HepG2 (cell line): Measurements from ENCODE around the gene ZNF567. TPM values are rescaled to one million over a fixed set of nuclear protein-coding genes. Genes with fewer than 3 reads are reported as not detected.

Experiments
- ATAC-seq: fragments of 200-7000 bp; cut with Tn5 transposase; 3 replicates; pipeline ENCODE4 v1.9.1; 2020; ENCODE audit warnings: mild to moderate bottlenecking, moderate library complexity
- BruUV-seq: library from RNA; stranded (reverse); fragments of 400-500 nt; replicated peaks from 2 replicates; lab custom pipeline; 2021; lab: Mats Ljungman, UMichigan
- CTCF ChIA-PET: fragments of 300-600 bp; formaldehyde crosslinking; extraction: SDS; loops from one replicate; lab custom pipeline; 2021; ENCODE audit warnings: low total read pairs, inconsistent platforms, low intra/inter-chr PET ratio; lab: Yijun Ruan, JAX
- POLR2A ChIA-PET: fragments of 350-600 bp; sonication (Branson Sonifier 250); formaldehyde crosslinking; loops from one replicate; lab custom pipeline; 2020; ENCODE audit warnings: antibody characterized with exemption, inconsistent platforms; lab: Yijun Ruan, JAX
- DNase-seq: peaks from one replicate; pipeline ENCODE4 v3.0.0-alpha.2; 2015; ENCODE audit warnings: low spot score
- FAIRE-seq: peaks from 3 replicates; lab custom pipeline; 2011; peaks lifted over from hg19 to GRCh38; lab: Jason Lieb, UNC
- H2AFZ ChIP-seq: one replicate; pipeline ENCODE4 v1.6.1; 2011; ENCODE audit warnings: low read length, inconsistent platforms
- H3K27ac ChIP-seq: fragments of 300-600 bp; 3 replicates; pipeline ENCODE4 v1.8.0; 2011; ENCODE audit warnings: mixed run types, mild to moderate bottlenecking, mixed read lengths, low read length, inconsistent platforms; ENCODE audit not compliant: insufficient read depth; ENCODE audit errors: extremely low read length
- H3K27me3 ChIP-seq, 2 experiments: fragments of 200-600 bp in 1 of 2; 2 replicates in 1 of 2; 3 replicates in 1 of 2; pipeline versions ENCODE4 v1.6.0 to v1.8.0; 2011; ENCODE audit warnings: low read length in 2 of 2, mild to moderate bottlenecking in 2 of 2, moderate library complexity in 2 of 2, inconsistent platforms in 1 of 2; ENCODE audit not compliant: insufficient read depth in 2 of 2, control insufficient read depth in 1 of 2
- H3K36me3 ChIP-seq, 2 experiments: fragments of 200-600 bp in 1 of 2; replicated peaks in 1 of 2; 2 replicates in 1 of 2; 3 replicates in 1 of 2; pipeline versions ENCODE4 v1.5.1 to v1.8.0; 2011; ENCODE audit warnings: low read length in 2 of 2, inconsistent platforms in 1 of 2; ENCODE audit not compliant: insufficient read depth in 2 of 2, control insufficient read depth in 1 of 2
- H3K4me1 ChIP-seq: 2 replicates; pipeline ENCODE4 v1.5.1; 2012; ENCODE audit warnings: low read length, inconsistent platforms; ENCODE audit not compliant: insufficient read depth
- H3K4me2 ChIP-seq: 2 replicates; pipeline ENCODE4 v1.6.0; 2011; ENCODE audit warnings: low read depth, low read length, inconsistent platforms
- H3K4me3 ChIP-seq, 3 experiments: fragments of 200-600 bp in 1 of 3; sonication (generic), shearing (Covaris generic) in 1 of 3; replicated peaks in 1 of 3; 2 replicates each; pipeline ENCODE4 v1.5.1; 2011 to 2016; ENCODE audit warnings: low read length in 3 of 3, inconsistent platforms in 2 of 3, low read depth in 2 of 3, mild to moderate bottlenecking in 2 of 3, control low read depth in 1 of 3, mixed read lengths in 1 of 3; ENCODE audit not compliant: insufficient read depth in 1 of 3
- H3K79me2 ChIP-seq: one replicate; pipeline ENCODE4 v1.6.1; 2011; ENCODE audit warnings: low read length, inconsistent platforms; ENCODE audit not compliant: insufficient read depth
- H3K9ac ChIP-seq: 2 replicates; pipeline ENCODE4 v1.6.0; 2011; ENCODE audit warnings: mild to moderate bottlenecking, low read depth, low read length, inconsistent platforms; ENCODE audit not compliant: insufficient read depth
- H3K9me3 ChIP-seq: 2 replicates; pipeline ENCODE4 v1.5.1; 2012; ENCODE audit warnings: mild to moderate bottlenecking, low read length
- H4K20me1 ChIP-seq: 2 replicates; pipeline ENCODE4 v1.6.0; 2011; ENCODE audit warnings: inconsistent platforms, mild to moderate bottlenecking, low read length, moderate library complexity; ENCODE audit not compliant: insufficient read depth
- AFF4 ChIP-seq: sonication (generic); formaldehyde crosslinking; IDR thresholded peaks from 2 replicates; pipeline ENCODE4 v1.4.0; 2020; ENCODE audit warnings: missing genetic modification reagents
- FOXP1 ChIP-seq, 2 experiments: fragments of 450-650 bp in 1 of 2; IDR thresholded peaks; 2 replicates each; pipeline ENCODE4 v1.6.1; 2017 to 2018; ENCODE audit warnings: antibody characterized with exemption in 1 of 2
- MZF1 ChIP-seq: sonication (generic); formaldehyde crosslinking; IDR thresholded peaks from 2 replicates; pipeline ENCODE4 v1.8.1; 2023; ENCODE audit warnings: mild to moderate bottlenecking, missing genetic modification reagents, borderline replicate concordance
- PLRG1 ChIP-seq: fragments of 450-650 bp; conservative IDR thresholded peaks from 2 replicates; pipeline ENCODE4 v1.6.1; 2016
- RBAK ChIP-seq: sonication (generic); formaldehyde crosslinking; IDR thresholded peaks from 2 replicates; pipeline ENCODE4 v1.5.1; 2020; ENCODE audit warnings: mild to moderate bottlenecking, missing genetic modification reagents
- SMARCC2 ChIP-seq: fragments of 450-650 bp; IDR thresholded peaks from 2 replicates; pipeline ENCODE4 v1.6.1; 2017; ENCODE audit warnings: antibody characterized with exemption, mild to moderate bottlenecking
- ZNF333 ChIP-seq: sonication (generic); formaldehyde crosslinking; IDR thresholded peaks from 2 replicates; pipeline ENCODE4 v1.4.0; 2020; ENCODE audit warnings: mild to moderate bottlenecking, missing genetic modification reagents, borderline replicate concordance
- ZNF468 ChIP-seq: sonication (generic); formaldehyde crosslinking; IDR thresholded peaks from 2 replicates; pipeline ENCODE4 v1.8.0; 2022; ENCODE audit warnings: mild to moderate bottlenecking, moderate library complexity, missing genetic modification reagents
- ZSCAN20 ChIP-seq: sonication (generic); formaldehyde crosslinking; IDR thresholded peaks from 2 replicates; pipeline ENCODE4 v1.4.0; 2020; ENCODE audit warnings: missing genetic modification reagents, mild to moderate bottlenecking, borderline replicate concordance
- ZSCAN9 ChIP-seq: IDR thresholded peaks from 2 replicates; pipeline ENCODE4 v1.6.1; 2016; ENCODE audit warnings: borderline replicate concordance
- WGBS: methylation state at CpG from one replicate; pipeline ENCODE4 v1.1.6; 2017; ENCODE audit warnings: low lambda C conversion rate; 5-methylcytosine and 5-hydroxymethylcytosine counted together
- in situ Hi-C: cut with HindIII; loops from 2 replicates; pipeline ENCODE4 v1.10.0; 2017; ENCODE audit warnings: low pct_unique_long_range_greater_than_20kb; ENCODE audit not compliant: extremely low pct_ligation_motif_present
- intact Hi-C: fragments of 100-400 bp; cut with micrococcal nuclease; formaldehyde crosslinking; loops from one replicate; pipeline ENCODE4 v1.10.0; 2022; ENCODE audit not compliant: unreplicated experiment
- polyA plus RNA-seq, 8 experiments: library from polyadenylated mRNA; depleted of rRNA in 3 of 8; stranded (reverse) in 7 of 8; unstranded in 1 of 8; fragments of >200 nt; fragmentation: Illumina TruSeq in 4 of 8; extraction: Trizol in 4 of 8; gene quantifications; 2 replicates each; pipeline versions ENCODE4 v1.2.1 to v1.2.3, GENCODE V29; 2011 to 2016; ENCODE audit warnings: low read depth in 4 of 8, missing spikeins in 1 of 8, mixed read lengths in 1 of 8; ENCODE audit not compliant: insufficient read depth in 1 of 8
- total RNA-seq, 5 experiments: library from RNA; depleted of rRNA; stranded (reverse); fragments of >200 nt; fragmentation: Illumina TruSeq; extraction: Trizol; gene quantifications; 2 replicates each; pipeline ENCODE4 v1.2.3, GENCODE V29; 2016; ENCODE audit warnings: low read depth in 1 of 5
- TF ChIP-seq, protein P1 (sequence below): sonication (generic); formaldehyde crosslinking; IDR thresholded peaks from 2 replicates; pipeline ENCODE4 v1.5.0; 2020; ENCODE audit warnings: mild to moderate bottlenecking, missing genetic modification reagents
- TF ChIP-seq, protein P2 (sequence below): sonication (generic); formaldehyde crosslinking; IDR thresholded peaks from 2 replicates; pipeline ENCODE4 v1.4.0; 2020; ENCODE audit warnings: mild to moderate bottlenecking, missing genetic modification reagents, borderline replicate concordance

ZNF567 gene
- total and polyA plus RNA-seq, 2 of the 13 experiments (the other 11 are each of a cell fraction or from before 2014, with no cell fraction given), result 3.1 to 6.8 TPM

DNA sequence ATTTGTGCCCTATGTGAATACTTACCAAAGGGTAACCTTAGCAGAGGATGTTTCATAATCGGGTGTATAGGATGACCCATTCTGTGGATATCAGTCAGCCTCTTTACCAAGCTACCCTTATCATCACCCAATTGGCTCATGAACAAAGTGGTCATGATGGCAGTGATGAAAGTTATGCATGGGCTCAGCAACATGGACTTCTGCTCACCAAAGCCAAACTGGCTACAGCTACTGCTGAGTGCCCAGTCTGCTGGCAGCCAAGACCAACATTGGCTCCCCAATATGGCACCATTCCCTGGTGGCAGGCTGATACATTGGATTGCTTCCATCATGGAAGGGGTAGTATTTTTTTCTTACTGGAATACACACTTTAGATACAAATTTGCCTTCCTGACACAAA lies 15.0 kb upstream of the ZNF567 start:
- Histone ChIP-seq H3K36me3 (no peaks in the 10 kb centered on the region; a peak in 1 of 5 replicates), H3K4me2 (no peak overlapping the region), H3K79me2 (no peaks in the 10 kb centered on the region), H4K20me1 (no peaks in the 10 kb centered on the region), H3K27ac (no peak overlapping the region), H3K9ac (no peak overlapping the region), H3K4me1 (no peaks in the 10 kb centered on the region), H3K4me3 (no peak overlapping the region), H3K9me3 (peaks cover 24% of the 10 kb centered on the region), H2AFZ (no peak overlapping the region), H3K27me3 (no peaks in the 10 kb centered on the region; a peak in 1 of 5 replicates)
- 100% methylated on average over 1 of the region's 1 CpG for WGBS
- no peak for FAIRE-seq
- ChIA-PET POLR2A (no interaction called here), CTCF (no interaction called here)
- no peak for ATAC-seq
- in situ Hi-C loops, result no loop called here
- intact Hi-C loops, result no loop called here
- no peak for DNase-seq
- TF ChIP-seq ZSCAN20 (CRISPR knock-in tag) (no peak), AFF4 (CRISPR knock-in tag) (no peak), SMARCC2 (no peak), ZNF333 (CRISPR knock-in tag) (no peak), MZF1 (CRISPR knock-in tag) (no peak), PLRG1 (no peak), FOXP1 (IDR thresholded peaks at IDR 0.05) (no peak), FOXP1 (CRISPR knock-in tag; IDR thresholded peaks at IDR 0.05) (no peak), ZNF468 (no peak), ZSCAN9 (no peak), RBAK (no peak)
- TF ChIP-seq, protein P1, sequence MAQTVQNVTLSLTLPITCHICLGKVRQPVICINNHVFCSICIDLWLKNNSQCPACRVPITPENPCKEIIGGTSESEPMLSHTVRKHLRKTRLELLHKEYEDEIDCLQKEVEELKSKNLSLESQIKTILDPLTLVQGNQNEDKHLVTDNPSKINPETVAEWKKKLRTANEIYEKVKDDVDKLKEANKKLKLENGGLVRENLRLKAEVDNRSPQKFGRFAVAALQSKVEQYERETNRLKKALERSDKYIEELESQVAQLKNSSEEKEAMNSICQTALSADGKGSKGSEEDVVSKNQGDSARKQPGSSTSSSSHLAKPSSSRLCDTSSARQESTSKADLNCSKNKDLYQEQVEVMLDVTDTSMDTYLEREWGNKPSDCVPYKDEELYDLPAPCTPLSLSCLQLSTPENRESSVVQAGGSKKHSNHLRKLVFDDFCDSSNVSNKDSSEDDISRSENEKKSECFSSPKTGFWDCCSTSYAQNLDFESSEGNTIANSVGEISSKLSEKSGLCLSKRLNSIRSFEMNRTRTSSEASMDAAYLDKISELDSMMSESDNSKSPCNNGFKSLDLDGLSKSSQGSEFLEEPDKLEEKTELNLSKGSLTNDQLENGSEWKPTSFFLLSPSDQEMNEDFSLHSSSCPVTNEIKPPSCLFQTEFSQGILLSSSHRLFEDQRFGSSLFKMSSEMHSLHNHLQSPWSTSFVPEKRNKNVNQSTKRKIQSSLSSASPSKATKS (CRISPR knock-in tag), result no peak
- TF ChIP-seq, protein P2, sequence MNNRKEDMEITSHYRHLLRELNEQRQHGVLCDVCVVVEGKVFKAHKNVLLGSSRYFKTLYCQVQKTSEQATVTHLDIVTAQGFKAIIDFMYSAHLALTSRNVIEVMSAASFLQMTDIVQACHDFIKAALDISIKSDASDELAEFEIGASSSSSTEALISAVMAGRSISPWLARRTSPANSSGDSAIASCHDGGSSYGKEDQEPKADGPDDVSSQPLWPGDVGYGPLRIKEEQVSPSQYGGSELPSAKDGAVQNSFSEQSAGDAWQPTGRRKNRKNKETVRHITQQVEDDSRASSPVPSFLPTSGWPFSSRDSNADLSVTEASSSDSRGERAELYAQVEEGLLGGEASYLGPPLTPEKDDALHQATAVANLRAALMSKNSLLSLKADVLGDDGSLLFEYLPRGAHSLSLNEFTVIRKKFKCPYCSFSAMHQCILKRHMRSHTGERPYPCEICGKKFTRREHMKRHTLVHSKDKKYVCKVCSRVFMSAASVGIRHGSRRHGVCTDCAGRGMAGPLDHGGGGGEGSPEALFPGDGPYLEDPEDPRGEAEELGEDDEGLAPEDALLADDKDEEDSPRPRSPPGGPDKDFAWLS (CRISPR knock-in tag), result no peak
- no TSS peak for BruUV-seq
